ENCODE results near the gene L1CAM. TPM values are rescaled to one million over a fixed set of nuclear protein-coding genes. Genes with fewer than 3 reads are reported as not detected.
A peak's percentile ranks its signal among the peaks of the same experiment; 100 is the strongest.

L1CAM gene
- total RNA-seq, 1 donor from 2014 or later = 0.13 TPM

- peak in 1 of 2 donors; percentile 61 for DNase-seq (ENCODE audit: low read depth in 2 of 2)
Measured at GRCh38 chrX:153924149-153924861, 38.3 kb upstream of the L1CAM start.

GRCh38 chrX:153922932-153923857 is 37.2 kb upstream of the L1CAM start:
- peak; percentile 64 to 72 for DNase-seq (ENCODE audit: low read depth in 2 of 2)

GRCh38 chrX:153921511-153922446 is 35.8 kb upstream of the L1CAM start:
- no peak for DNase-seq (ENCODE audit: low read depth in 2 of 2)

- no peak for DNase-seq (ENCODE audit: low read depth in 2 of 2)
Measured at GRCh38 chrX:153921070-153921469, 35.1 kb upstream of the L1CAM start.

GRCh38 chrX:153920546-153920945 is 34.6 kb upstream of the L1CAM start:
- no peak for DNase-seq (ENCODE audit: low read depth in 2 of 2)

- DNase-seq (ENCODE audit: low read depth in 2 of 2) = no peak
Measured at GRCh38 chrX:153919281-153919680, 33.3 kb upstream of the L1CAM start.

- DNase-seq (ENCODE audit: low read depth in 2 of 2) = no peak
Measured at GRCh38 chrX:153917869-153918268, 31.9 kb upstream of the L1CAM start.

- DNase-seq (ENCODE audit: low read depth in 2 of 2) = no peak
Measured at GRCh38 chrX:153913701-153914100, 27.7 kb upstream of the L1CAM start.

- DNase-seq (ENCODE audit: low read depth in 2 of 2) = no peak
Measured at GRCh38 chrX:153913211-153913610, 27.2 kb upstream of the L1CAM start.

GRCh38 chrX:153911798-153912197 is 25.8 kb upstream of the L1CAM start:
- DNase-seq (ENCODE audit: low read depth in 2 of 2) = no peak

GRCh38 chrX:153910446-153910845 is 24.5 kb upstream of the L1CAM start:
- DNase-seq (ENCODE audit: low read depth in 2 of 2) = no peak

- DNase-seq (ENCODE audit: low read depth in 2 of 2) = no peak
Measured at GRCh38 chrX:153909980-153910360, 24.0 kb upstream of the L1CAM start.

- no peak for DNase-seq (ENCODE audit: low read depth in 2 of 2)
Measured at GRCh38 chrX:153909024-153909979, 23.3 kb upstream of the L1CAM start.

GRCh38 chrX:153908219-153908860 is 22.4 kb upstream of the L1CAM start:
- DNase-seq (ENCODE audit: low read depth in 2 of 2) = no peak

- no peak for DNase-seq (ENCODE audit: low read depth in 2 of 2)
Measured at GRCh38 chrX:153907456-153907855, 21.5 kb upstream of the L1CAM start.

- DNase-seq (ENCODE audit: low read depth in 2 of 2) = no peak
Measured at GRCh38 chrX:153906126-153906917, 20.3 kb upstream of the L1CAM start.

- no peak for DNase-seq (ENCODE audit: low read depth in 2 of 2)
Measured at GRCh38 chrX:153905481-153906095, 19.6 kb upstream of the L1CAM start.

All from dermis microvascular lymphatic vessel endothelial cell (primary cell).